Activated T-cell treated with anti-CD3 and anti-CD28 coated beads, Interleukin-2, amount 50 U/mL, for 24 hours (primary cell): ENCODE measurements around the gene PLAU.

Source experiments
- DNase-seq: peaks from one replicate; pipeline ENCODE4 v3.0.0-alpha.2; 2020
- H3K27ac Mint-ChIP-seq: 2 replicates; pipeline ENCODE4 v1.8.0; 2020; ENCODE audit warnings: mild to moderate bottlenecking, mixed read lengths
- H3K27me3 Mint-ChIP-seq: 2 replicates; pipeline ENCODE4 v1.8.0; 2020; ENCODE audit warnings: mixed read lengths
- H3K36me3 Mint-ChIP-seq: 2 replicates; pipeline ENCODE4 v1.8.0; 2020; ENCODE audit warnings: low read depth, mixed read lengths
- H3K4me1 Mint-ChIP-seq: 2 replicates; pipeline ENCODE4 v1.8.0; 2020; ENCODE audit warnings: low read depth, mixed read lengths
- H3K4me3 Mint-ChIP-seq: 2 replicates; pipeline ENCODE4 v1.8.0; 2020; ENCODE audit warnings: mild to moderate bottlenecking, moderate library complexity, mixed read lengths
- H3K9me3 Mint-ChIP-seq: 2 replicates; pipeline ENCODE4 v1.8.0; 2020; ENCODE audit warnings: mixed read lengths

PLAU gene

GRCh38 chr10:73899423-73899822 is 11.5 kb upstream of the PLAU start:
- Mint-ChIP-seq H3K36me3 (no peaks in the 10 kb centered on the region), H3K4me1 (peaks cover 5% of the 10 kb centered on the region)
- no peak for DNase-seq

DNA sequence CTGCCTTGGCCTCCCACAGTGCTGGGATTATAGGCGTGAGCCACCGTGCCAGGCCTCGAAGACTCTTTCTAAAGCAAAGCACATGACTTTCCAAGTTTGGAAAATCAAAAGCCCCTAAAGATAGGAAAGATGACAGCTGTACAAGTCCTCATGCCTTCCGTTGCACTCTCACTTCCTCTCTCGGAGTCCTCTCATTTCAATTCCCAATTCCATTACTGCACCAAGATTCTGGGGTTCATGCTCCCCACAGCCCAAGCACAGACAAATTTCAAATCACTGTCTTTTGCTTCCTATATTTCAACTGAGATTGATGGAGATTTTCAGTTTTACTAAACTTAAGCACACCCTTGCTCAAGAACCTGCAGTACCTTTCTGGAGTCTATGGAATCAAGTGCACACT is 10.9 kb upstream of the PLAU start:
- Mint-ChIP-seq H3K27ac (no peak overlapping the region), H3K36me3 (no peaks in the 10 kb centered on the region)

More at GRCh38 chr10:73899423-73899822, 11.5 kb upstream of the PLAU start:
- H3K4me3 Mint-ChIP-seq, result no peak overlapping the region
- H3K9me3 Mint-ChIP-seq, result no peaks in the 10 kb centered on the region
- peaks cover 6% of the 10 kb centered on the region for H3K27me3 Mint-ChIP-seq
- H3K27ac Mint-ChIP-seq, result no peak overlapping the region

DNA sequence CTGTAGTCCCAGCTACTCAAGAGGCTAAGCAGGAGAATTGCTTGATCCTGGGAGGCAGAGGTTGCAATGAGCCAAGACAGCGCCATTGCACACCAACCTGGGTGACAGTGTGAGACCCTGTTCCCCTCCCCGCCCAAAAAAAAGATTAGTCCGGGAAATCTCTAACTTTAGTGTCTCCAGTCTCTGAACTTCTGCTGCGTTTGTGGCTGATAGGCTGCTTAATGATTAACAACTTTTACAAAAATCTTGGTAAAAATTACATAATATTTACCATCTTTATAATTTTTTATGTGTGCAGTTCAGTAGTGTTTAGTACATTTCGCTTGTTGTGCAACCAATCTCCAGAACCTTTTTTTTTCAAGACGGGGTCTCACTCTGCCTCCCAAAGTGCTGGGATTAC is 9.7 kb upstream of the PLAU start:
- Mint-ChIP-seq H3K4me3 (no peak overlapping the region), H3K4me1 (no peaks in the 10 kb centered on the region), H3K27me3 (peaks cover 11% of the 10 kb centered on the region), H3K36me3 (no peaks in the 10 kb centered on the region), H3K27ac (no peak overlapping the region), H3K9me3 (no peaks in the 10 kb centered on the region)
- no peak for DNase-seq

More for the DNA sequence above, 10.9 kb upstream of the PLAU start:
- DNase-seq, result no peak
- Mint-ChIP-seq H3K9me3 (no peaks in the 10 kb centered on the region), H3K4me1 (no peaks in the 10 kb centered on the region), H3K4me3 (no peak overlapping the region), H3K27me3 (peaks cover 6% of the 10 kb centered on the region)

GRCh38 chr10:73902351-73902750 is 8.6 kb upstream of the PLAU start:
- Mint-ChIP-seq H3K9me3 (no peaks in the 10 kb centered on the region), H3K36me3 (no peaks in the 10 kb centered on the region), H3K4me3 (no peak overlapping the region), H3K27me3 (peaks cover 17% of the 10 kb centered on the region), H3K27ac (no peak overlapping the region), H3K4me1 (peaks cover 3% of the 10 kb centered on the region)
- DNase-seq, result no peak

DNA sequence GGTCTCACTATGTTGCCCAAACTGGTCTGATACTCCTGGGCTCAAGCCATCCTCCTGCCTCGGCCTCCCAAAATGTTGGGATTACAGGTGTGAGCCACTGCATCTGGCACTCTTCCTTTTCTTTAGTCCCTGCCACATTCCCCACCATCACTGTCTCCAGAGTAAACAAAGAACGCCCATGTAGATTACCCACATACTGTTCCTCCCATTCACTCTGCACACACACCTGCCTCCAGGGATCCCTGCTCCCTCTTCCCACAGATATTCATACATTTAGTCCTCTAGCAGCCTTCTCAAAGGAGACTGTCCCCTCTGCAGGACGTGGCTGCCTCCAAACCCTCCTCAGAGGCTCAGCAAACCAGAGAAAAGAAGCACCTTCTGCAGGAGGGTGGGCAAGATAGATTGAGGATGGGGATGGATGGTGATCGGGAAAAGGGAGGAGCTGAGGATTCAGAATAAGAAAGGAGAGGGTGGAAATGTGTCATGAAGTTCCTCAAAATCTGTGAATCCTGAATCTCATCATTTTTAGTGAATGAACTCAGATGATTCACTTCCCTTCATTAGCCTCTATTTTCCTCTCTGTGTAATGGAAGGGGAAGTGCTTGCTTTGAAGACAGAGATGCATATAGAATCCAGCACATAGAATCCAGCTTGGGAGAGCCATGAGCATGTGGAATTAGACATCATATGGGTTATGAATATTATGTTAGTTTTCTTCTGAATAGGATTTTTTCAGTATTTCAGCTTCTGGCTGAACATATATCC is 5.5 kb upstream of the PLAU start:
- Mint-ChIP-seq H3K4me1 (peaks cover 30% of the 10 kb centered on the region), H3K27me3 (peaks cover 26% of the 10 kb centered on the region), H3K4me3 (no peak overlapping the region), H3K36me3 (no peaks in the 10 kb centered on the region), H3K27ac (no peak overlapping the region), H3K9me3 (no peaks in the 10 kb centered on the region)
- DNase-seq, result no peak

- no peaks in the 10 kb centered on the region for H3K9me3 Mint-ChIP-seq
- H3K4me1 Mint-ChIP-seq, result peaks cover 39% of the 10 kb centered on the region
- H3K27ac Mint-ChIP-seq, result no peak overlapping the region
- no peak overlapping the region for H3K4me3 Mint-ChIP-seq
- no peak for DNase-seq
- H3K27me3 Mint-ChIP-seq, result peaks cover 35% of the 10 kb centered on the region
- H3K36me3 Mint-ChIP-seq, result no peaks in the 10 kb centered on the region
These were observed 4.1 kb upstream of the PLAU start for GRCh38 chr10:73906524-73907447.

GRCh38 chr10:73907841-73908517 is 3.0 kb upstream of the PLAU start:
- H3K4me1 Mint-ChIP-seq, result peaks cover 42% of the 10 kb centered on the region
- no peaks in the 10 kb centered on the region for H3K36me3 Mint-ChIP-seq
- DNase-seq, result no peak
- peaks cover 46% of the 10 kb centered on the region for H3K27me3 Mint-ChIP-seq
- no peaks in the 10 kb centered on the region for H3K9me3 Mint-ChIP-seq
- peak overlapping the region; percentile 1 for H3K27ac Mint-ChIP-seq
- peak overlapping the region; percentile 4 for H3K4me3 Mint-ChIP-seq

- peak; percentile 62 for DNase-seq
- Mint-ChIP-seq H3K9me3 (no peaks in the 10 kb centered on the region), H3K27me3 (peaks cover 56% of the 10 kb centered on the region), H3K27ac (peak overlapping the region; percentile 81), H3K36me3 (no peaks in the 10 kb centered on the region), H3K4me1 (peaks cover 42% of the 10 kb centered on the region), H3K4me3 (peak overlapping the region; percentile 56)
These were observed 1.9 kb upstream of the PLAU start for GRCh38 chr10:73908853-73909539.

DNA sequence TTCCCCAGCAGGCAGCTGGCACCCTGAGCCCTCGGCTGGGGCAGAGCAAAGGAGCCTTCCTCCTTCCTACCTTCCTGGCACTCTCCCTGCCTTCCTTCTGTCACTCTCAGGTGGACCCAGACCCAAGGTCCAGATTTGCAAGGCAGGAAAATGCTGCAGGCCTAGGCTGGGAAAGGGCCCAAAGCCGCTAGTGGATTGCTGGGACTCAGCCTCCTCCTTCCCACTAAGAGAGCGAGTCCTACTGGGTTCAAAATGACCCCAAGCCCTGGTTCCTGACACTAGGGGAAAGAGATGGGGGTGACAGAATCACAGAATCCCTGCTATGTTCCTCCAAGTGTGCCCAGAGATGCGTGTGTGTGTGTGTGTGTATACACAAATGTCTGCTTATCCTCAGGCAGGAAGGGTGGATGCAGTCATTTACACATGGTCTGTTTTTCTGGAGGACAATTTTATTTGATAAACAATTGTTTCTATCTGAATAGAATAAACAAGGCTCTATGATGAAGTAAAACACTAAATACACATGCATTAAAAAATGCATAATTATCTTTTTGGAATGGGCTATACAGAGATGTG is 1.3 kb upstream of the PLAU start:
- Mint-ChIP-seq H3K9me3 (no peaks in the 10 kb centered on the region), H3K27me3 (peaks cover 57% of the 10 kb centered on the region), H3K4me3 (peak overlapping the region; percentile 75), H3K27ac (peak overlapping the region; percentile 81), H3K4me1 (peaks cover 42% of the 10 kb centered on the region), H3K36me3 (no peaks in the 10 kb centered on the region)
- no peak for DNase-seq

GRCh38 chr10:73910401-73910763 is 550 bp upstream of the PLAU start:
- Mint-ChIP-seq H3K9me3 (no peaks in the 10 kb centered on the region), H3K4me3 (peak overlapping the region; percentile 75), H3K4me1 (peaks cover 42% of the 10 kb centered on the region), H3K36me3 (no peaks in the 10 kb centered on the region), H3K27me3 (peaks cover 56% of the 10 kb centered on the region), H3K27ac (no peak overlapping the region)
- no peak for DNase-seq

DNA sequence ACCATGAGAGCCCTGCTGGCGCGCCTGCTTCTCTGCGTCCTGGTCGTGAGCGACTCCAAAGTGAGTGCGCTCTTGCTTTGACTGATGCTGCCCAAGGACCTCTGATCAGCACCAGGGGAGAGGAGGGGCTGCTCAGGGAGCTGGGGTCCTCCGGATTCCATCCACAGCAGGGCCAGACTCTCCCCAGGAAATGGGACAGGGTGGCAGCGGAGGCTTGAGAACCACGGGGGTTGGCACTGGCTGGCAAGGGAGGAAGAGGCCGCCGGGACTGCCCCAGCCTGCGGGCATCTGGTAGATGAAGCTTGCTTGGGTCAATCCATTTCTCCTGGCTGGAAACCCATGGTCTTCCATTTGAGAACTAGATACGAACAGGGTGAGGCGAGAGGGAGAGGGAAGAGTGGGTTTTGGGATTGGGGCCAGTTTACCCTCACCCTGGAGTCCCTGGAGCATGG is 647 bp downstream of the PLAU start:
- peaks cover 60% of the 10 kb centered on the region for H3K27me3 Mint-ChIP-seq
- peak overlapping the region; percentile 80 for H3K4me3 Mint-ChIP-seq
- H3K9me3 Mint-ChIP-seq, result no peaks in the 10 kb centered on the region
- no peaks in the 10 kb centered on the region for H3K36me3 Mint-ChIP-seq
- DNase-seq, result no peak
- peaks cover 42% of the 10 kb centered on the region for H3K4me1 Mint-ChIP-seq
- H3K27ac Mint-ChIP-seq, result no peak overlapping the region

GRCh38 chr10:73914036-73914435 is 3.1 kb downstream of the PLAU start:
- no peak overlapping the region for H3K4me3 Mint-ChIP-seq
- DNase-seq, result no peak
- H3K9me3 Mint-ChIP-seq, result peaks cover 5% of the 10 kb centered on the region
- H3K4me1 Mint-ChIP-seq, result peaks cover 30% of the 10 kb centered on the region
- H3K27ac Mint-ChIP-seq, result no peak overlapping the region
- peaks cover 49% of the 10 kb centered on the region for H3K27me3 Mint-ChIP-seq
- peaks cover 2% of the 10 kb centered on the region for H3K36me3 Mint-ChIP-seq

DNA sequence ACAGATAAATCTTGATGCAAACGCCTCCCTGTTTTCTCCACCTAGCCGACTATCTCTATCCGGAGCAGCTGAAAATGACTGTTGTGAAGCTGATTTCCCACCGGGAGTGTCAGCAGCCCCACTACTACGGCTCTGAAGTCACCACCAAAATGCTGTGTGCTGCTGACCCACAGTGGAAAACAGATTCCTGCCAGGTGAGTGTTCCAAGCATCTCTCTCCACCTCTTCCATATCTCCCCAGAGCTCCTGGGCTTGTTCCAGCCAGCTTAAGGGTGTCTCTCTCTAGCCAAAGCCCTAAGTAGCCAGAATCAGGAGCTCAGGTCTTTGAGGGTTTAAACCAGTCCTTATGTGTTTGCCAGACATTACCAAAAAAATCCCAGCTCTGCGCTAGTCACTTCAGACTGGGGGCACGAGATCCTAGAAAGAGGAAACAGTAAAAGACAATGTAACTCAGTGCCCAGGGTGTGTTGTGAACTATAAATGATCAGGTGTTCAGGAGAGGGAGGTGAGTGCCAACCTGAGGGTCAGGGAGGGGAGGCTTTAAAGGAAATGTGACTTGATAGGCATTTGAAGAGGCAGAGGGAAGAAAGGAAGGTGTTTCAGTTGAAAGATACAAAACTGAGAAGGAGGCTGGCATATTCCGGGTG is 4.4 kb downstream of the PLAU start:
- H3K4me3 Mint-ChIP-seq, result no peak overlapping the region
- no peak for DNase-seq
- peaks cover 24% of the 10 kb centered on the region for H3K4me1 Mint-ChIP-seq
- peaks cover 2% of the 10 kb centered on the region for H3K36me3 Mint-ChIP-seq
- H3K27me3 Mint-ChIP-seq, result peaks cover 41% of the 10 kb centered on the region
- no peak overlapping the region for H3K27ac Mint-ChIP-seq
- peaks cover 5% of the 10 kb centered on the region for H3K9me3 Mint-ChIP-seq
